Peyer's patch (tissue), 4 donors: ENCODE data around the gene GDAP1L1.

Experiments used
- POLR2A ChIP-seq, 2 donors: fragments of 450-650 bp; IDR thresholded peaks; one replicate each; pipeline ENCODE4 v1.5.1; 2017; ENCODE audit warnings: antibody characterized with exemption in 2 of 2, mild to moderate bottlenecking in 2 of 2, moderate library complexity in 2 of 2
- TF ChIP-seq, protein P1 (sequence below), 6 experiments: fragments of 450-650 bp in 4 of 6; fragments of 200-600 bp in 2 of 6; sonication (generic) in 1 of 6; IDR thresholded peaks; one replicate each; pipeline ENCODE4 v1.5.1; 2017 to 2019; ENCODE audit warnings: antibody characterized with exemption in 6 of 6, mild to moderate bottlenecking in 3 of 6, moderate library complexity in 1 of 6

DNA sequence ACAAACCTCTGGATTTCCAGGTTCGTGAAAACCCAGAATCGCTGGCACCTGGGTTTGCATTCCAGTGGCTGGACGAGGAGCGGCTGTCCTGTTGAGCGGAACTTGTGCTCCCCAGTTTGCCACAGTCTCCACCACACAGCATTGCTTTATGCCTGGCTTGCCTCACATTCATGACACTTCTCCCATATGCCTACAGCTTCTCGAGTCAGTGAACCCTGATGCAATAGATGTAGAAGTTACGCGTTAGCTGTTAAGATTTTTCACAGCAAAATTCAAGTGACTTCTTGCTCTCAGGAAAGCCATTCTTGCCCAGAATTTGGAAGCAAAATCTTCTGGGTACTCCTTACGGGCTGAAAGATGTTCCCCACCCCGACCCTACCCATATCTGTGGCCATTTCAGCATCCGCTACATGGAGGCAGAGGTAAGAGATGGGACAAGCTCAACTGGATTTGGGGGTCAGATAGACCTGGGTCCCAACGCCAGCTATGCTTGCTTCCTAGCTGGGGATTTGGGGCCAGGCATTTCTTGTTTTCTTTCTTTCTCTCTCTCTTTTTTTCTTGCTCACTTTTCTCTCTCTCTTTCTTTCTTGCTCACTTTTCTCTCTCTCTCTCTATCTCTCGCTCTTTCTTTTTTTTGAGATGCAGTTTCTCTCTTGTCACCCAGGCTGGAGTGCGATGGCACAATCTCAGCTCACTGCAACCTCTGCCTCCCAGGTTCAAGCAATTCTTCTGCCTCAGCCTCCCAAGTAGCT lies 12.4 kb upstream of the GDAP1L1 start:
- TF ChIP-seq, protein P1, sequence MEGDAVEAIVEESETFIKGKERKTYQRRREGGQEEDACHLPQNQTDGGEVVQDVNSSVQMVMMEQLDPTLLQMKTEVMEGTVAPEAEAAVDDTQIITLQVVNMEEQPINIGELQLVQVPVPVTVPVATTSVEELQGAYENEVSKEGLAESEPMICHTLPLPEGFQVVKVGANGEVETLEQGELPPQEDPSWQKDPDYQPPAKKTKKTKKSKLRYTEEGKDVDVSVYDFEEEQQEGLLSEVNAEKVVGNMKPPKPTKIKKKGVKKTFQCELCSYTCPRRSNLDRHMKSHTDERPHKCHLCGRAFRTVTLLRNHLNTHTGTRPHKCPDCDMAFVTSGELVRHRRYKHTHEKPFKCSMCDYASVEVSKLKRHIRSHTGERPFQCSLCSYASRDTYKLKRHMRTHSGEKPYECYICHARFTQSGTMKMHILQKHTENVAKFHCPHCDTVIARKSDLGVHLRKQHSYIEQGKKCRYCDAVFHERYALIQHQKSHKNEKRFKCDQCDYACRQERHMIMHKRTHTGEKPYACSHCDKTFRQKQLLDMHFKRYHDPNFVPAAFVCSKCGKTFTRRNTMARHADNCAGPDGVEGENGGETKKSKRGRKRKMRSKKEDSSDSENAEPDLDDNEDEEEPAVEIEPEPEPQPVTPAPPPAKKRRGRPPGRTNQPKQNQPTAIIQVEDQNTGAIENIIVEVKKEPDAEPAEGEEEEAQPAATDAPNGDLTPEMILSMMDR (IDR thresholded peaks at IDR 0.05) = no peak
- no peak for TF ChIP-seq POLR2A (IDR thresholded peaks at IDR 0.05)
